ENCODE data around the gene PRH1. TPM values are rescaled to one million over a fixed set of nuclear protein-coding genes. Genes with fewer than 3 reads are reported as not detected.

The PRH1 gene
- total RNA-seq, 2 experiments from 2014 or later = 8.1 to 12.0 TPM

Other genes starting within 250 kb of the PRH1 start
- 1 to 10 TPM in 1 of 2 experiments, under 1 TPM in 1; 0.70 to 1.1 TPM for gene STYK1, start 210.2 kb downstream of the PRH1 start, total RNA-seq
- gene YBX3, start 160.9 kb downstream of the PRH1 start, total RNA-seq = 100 to 1,000 TPM; 258 to 273 TPM
- not detected for gene TAS2R7, start 81.6 kb downstream of the PRH1 start, total RNA-seq
- gene TAS2R8, start 77.0 kb downstream of the PRH1 start, total RNA-seq = not detected
- not detected for gene TAS2R9, start 74.1 kb downstream of the PRH1 start, total RNA-seq
- gene TAS2R10, start 57.9 kb downstream of the PRH1 start, total RNA-seq = not detected
- gene PRR4, start 34.8 kb downstream of the PRH1 start, total RNA-seq = 1 to 10 TPM in 1 of 2 experiments, under 1 TPM in 1; 0.69 to 3.2 TPM
- under 1 TPM; 0.31 to 0.36 TPM for gene TAS2R13, start 25.3 kb upstream of the PRH1 start, total RNA-seq
- not detected for gene PRH2, start 45.0 kb upstream of the PRH1 start, total RNA-seq
- gene TAS2R14, start 55.0 kb upstream of the PRH1 start, total RNA-seq = 1 to 10 TPM in 1 of 2 experiments, under 1 TPM in 1; 0.97 to 1.0 TPM
- under 1 TPM in 1 of 2 experiments, not detected in 1; 0.63 TPM for gene TAS2R50, start 102.7 kb upstream of the PRH1 start, total RNA-seq
- gene TAS2R20, start 114.0 kb upstream of the PRH1 start, total RNA-seq = 1 to 10 TPM in 1 of 2 experiments, under 1 TPM in 1; 0.81 to 1.6 TPM
- gene TAS2R19, start 138.4 kb upstream of the PRH1 start, total RNA-seq = 1 to 10 TPM; 1.4 to 1.5 TPM
- 1 to 10 TPM; 1.2 to 1.5 TPM for gene TAS2R31, start 147.2 kb upstream of the PRH1 start, total RNA-seq
- gene TAS2R46, start 178.0 kb upstream of the PRH1 start, total RNA-seq = 1 to 10 TPM in 1 of 2 experiments, under 1 TPM in 1; 0.45 to 1.3 TPM
- under 1 TPM; 0.31 to 0.34 TPM for gene TAS2R43, start 208.1 kb upstream of the PRH1 start, total RNA-seq